Motor neuron (in vitro differentiated cells): ENCODE data around the gene CASKIN2. TPM values are rescaled to one million over a fixed set of nuclear protein-coding genes. Genes with fewer than 3 reads are reported as not detected.
"Not testable (repeated sequence)": the region's sequence is repeated elsewhere in the genome, so short reads cannot be mapped to it uniquely, and the experiment has no call there.

Source experiments
- ATAC-seq, 8 experiments: fragments of 200-7000 bp; cut with Tn5 transposase; replicated peaks in 6 of 8; 2 replicates each; pipeline ENCODE4 v1.8.0; 2021; ENCODE audit warnings: mild to moderate bottlenecking in 8 of 8, moderate library complexity in 8 of 8
- H3K27ac ChIP-seq, 2 donors: fragments of 250-450 bp; sonication (Bioruptor Pico); 2 replicates each; pipeline ENCODE4 v1.9.0; 2021; ENCODE audit warnings: antibody characterized with exemption in 2 of 2, mild to moderate bottlenecking in 2 of 2, moderate library complexity in 1 of 2
- H3K4me1 ChIP-seq, 2 donors: fragments of 250-450 bp; sonication (Bioruptor Pico); replicated peaks in 1 of 2; 2 replicates each; pipeline ENCODE4 v1.6.1; 2021; ENCODE audit warnings: antibody characterized with exemption in 2 of 2, mild to moderate bottlenecking in 2 of 2, moderate library complexity in 1 of 2
- H3K4me3 ChIP-seq, 5 donors: fragments of 250-450 bp; sonication (Bioruptor Pico); 2 replicates each; pipeline ENCODE4 v1.9.0; 2021; ENCODE audit warnings: antibody characterized with exemption in 5 of 5, mild to moderate bottlenecking in 5 of 5, moderate library complexity in 4 of 5
- WGBS, 10 experiments: fragments of 450-650 bp; shearing (Covaris generic); methylation state at CpG; one replicate each; pipeline ENCODE4 v1.0.0; 2022; 5-methylcytosine and 5-hydroxymethylcytosine counted together
- in situ Hi-C, 9 experiments: fragments of 400-800 bp; cut with MboI; loops; one replicate each; pipeline ENCODE4 v1.15.0; 2021; ENCODE audit warnings: low sequenced_read_pairs in 9 of 9, low pct_unique_long_range_greater_than_20kb in 2 of 9; ENCODE audit not compliant: unreplicated experiment in 9 of 9
- total RNA-seq, 8 experiments: library from RNA; unstranded; fragments of 300-600 nt; gene quantifications; 2 replicates each; pipeline versions ENCODE4 v1.2.3 to v1.2.4, GENCODE V29; 2022

Gene CASKIN2
- total RNA-seq, 8 experiments from 2014 or later = 2.2 to 10.8 (median 6.4) TPM

GRCh38 chr17:75486151-75486550, 29.2 kb downstream of the CASKIN2 start:
- Histone ChIP-seq H3K4me1 (peaks cover 0 to 10% of the 10 kb centered on the region in 2 donors), H3K4me3 (no peak overlapping the region), H3K27ac (no peak overlapping the region)
- 80 to 100% (median 100%) methylated on average over 1 of the region's 14 CpGs; no CpG with 5 or more reads in 7 of the 10 experiments for WGBS, 10 experiments
- no peak for ATAC-seq
- in situ Hi-C loops = no loop called here

- WGBS, 10 experiments = 100% methylated on average over 1 of the region's 12 CpGs; no CpG with 5 or more reads in 9 of the 10 experiments
- in situ Hi-C loops = no loop called here
- H3K27ac ChIP-seq = no peak overlapping the region
Measured at GRCh38 chr17:75485688-75486087, 29.6 kb downstream of the CASKIN2 start.

GRCh38 chr17:75482098-75482942, 33.0 kb downstream of the CASKIN2 start:
- no peak overlapping the region for H3K4me3 ChIP-seq
- H3K4me1 ChIP-seq = peaks cover 0 to 22% of the 10 kb centered on the region in 2 donors
- H3K27ac ChIP-seq = no peak overlapping the region
- ATAC-seq = peak in 1 of 8 experiments; percentile 16
- WGBS, 10 experiments = 67 to 100% (median 83%) methylated on average over 1 to 7 of the region's 16 CpGs; no CpG with 5 or more reads in 1 of the 10 experiments
- in situ Hi-C loops = no loop called here

More at GRCh38 chr17:75485688-75486087, 29.6 kb downstream of the CASKIN2 start:
- ATAC-seq = peak in 1 of 8 experiments; percentile 5
- no peak overlapping the region for H3K4me3 ChIP-seq
- H3K4me1 ChIP-seq = peaks cover 0 to 13% of the 10 kb centered on the region in 2 donors

- Histone ChIP-seq H3K4me1 (peaks cover 8 to 31% of the 10 kb centered on the region in 2 donors), H3K27ac (no peak overlapping the region), H3K4me3 (no peak overlapping the region)
- WGBS, 10 experiments = 29 to 100% (median 90%) methylated on average over 1 to 5 of the region's 13 CpGs; no CpG with 5 or more reads in 3 of the 10 experiments
- in situ Hi-C loops = no loop called here
- ATAC-seq = peak in 5 of 8 experiments; percentile 15 to 78 (median 28)
Measured at GRCh38 chr17:75481194-75482068, 33.9 kb downstream of the CASKIN2 start.

- H3K27ac ChIP-seq = no peak overlapping the region
- ATAC-seq = no peak
- in situ Hi-C loops = no loop called here
- peaks cover 18 to 43% of the 10 kb centered on the region in 2 donors for H3K4me1 ChIP-seq
- WGBS, 10 experiments = 80 to 100% (median 100%) methylated on average over 1 to 3 of the region's 6 CpGs; no CpG with 5 or more reads in 3 of the 10 experiments
- no peak overlapping the region for H3K4me3 ChIP-seq
Measured at GRCh38 chr17:75480281-75480680, 35.1 kb downstream of the CASKIN2 start.

DNA sequence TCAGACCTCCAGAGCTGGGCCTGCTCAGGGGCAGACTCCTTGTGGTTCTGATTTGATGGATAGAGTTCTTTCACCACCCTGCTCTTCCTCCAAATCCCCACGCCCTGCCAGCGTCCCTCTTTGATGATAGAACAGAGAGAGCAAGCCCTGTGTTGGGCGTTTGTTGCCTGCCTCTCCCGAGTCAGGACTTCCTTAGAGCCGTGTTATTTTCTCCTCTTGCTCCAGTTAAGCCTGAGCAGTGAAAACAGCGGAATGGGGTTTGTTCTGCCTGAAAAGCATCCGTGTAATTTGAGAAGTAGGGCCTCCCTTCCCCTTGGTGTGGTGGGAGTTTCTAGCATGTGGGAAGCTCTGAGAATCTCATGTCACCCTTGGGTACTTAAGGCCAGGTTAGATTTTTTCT, 36.8 kb downstream of the CASKIN2 start:
- H3K27ac ChIP-seq = peak overlapping the region in 1 of 2 donors; percentile 16
- H3K4me3 ChIP-seq = no peak overlapping the region
- no peak for ATAC-seq
- in situ Hi-C loops = no loop called here
- peaks cover 27 to 53% of the 10 kb centered on the region in 2 donors for H3K4me1 ChIP-seq
- WGBS, 10 experiments = 0 to 84% (median 34%) methylated on average over 1 to 7 of the region's 7 CpGs; no CpG with 5 or more reads in 4 of the 10 experiments

GRCh38 chr17:75477490-75477862, 37.9 kb downstream of the CASKIN2 start:
- in situ Hi-C loops, ATAC-seq, H3K4me3 ChIP-seq, H3K27ac ChIP-seq: not testable (repeated sequence)
- WGBS, 10 experiments = 90 to 100% (median 100%) methylated on average over 1 to 10 of the region's 11 CpGs; no CpG with 5 or more reads in 7 of the 10 experiments
- peaks cover 27 to 53% of the 10 kb centered on the region in 2 donors for H3K4me1 ChIP-seq

DNA sequence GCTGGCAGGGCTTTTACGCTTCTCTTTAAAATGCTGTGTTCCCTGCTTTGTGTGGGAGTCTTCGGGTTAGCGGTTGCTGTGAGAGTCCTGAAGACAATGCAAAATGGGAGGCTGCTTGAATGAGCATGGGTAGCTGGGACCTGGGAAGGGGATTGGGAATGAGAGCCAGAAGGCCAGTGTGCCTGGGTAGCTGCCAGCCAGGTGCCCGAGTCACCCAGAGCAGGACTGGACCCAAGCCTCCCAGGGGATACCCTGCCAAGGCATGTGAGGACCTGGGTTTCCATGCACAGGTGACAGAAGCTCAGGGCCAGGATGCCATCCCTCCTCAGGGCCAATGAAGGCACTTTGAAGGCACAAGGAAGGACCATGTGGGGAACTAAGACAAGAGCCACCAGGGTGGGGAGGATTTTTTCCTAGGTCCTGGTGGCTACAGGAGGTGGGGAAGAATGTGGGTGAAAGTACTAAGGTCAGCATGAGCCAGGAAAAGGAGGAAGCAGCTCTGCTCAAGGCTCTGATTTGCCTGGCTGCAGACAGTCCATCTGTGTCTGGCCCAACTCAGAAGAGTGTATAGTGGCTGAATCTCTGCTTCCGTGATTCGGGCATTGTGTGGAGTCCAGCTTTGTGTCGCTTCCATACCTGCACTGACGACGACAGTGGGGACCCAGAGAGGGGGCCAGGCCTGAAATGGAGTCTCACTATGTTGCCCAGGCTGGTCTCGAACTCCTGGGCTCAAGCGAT, 38.4 kb downstream of the CASKIN2 start:
- no peak for ATAC-seq
- H3K4me3 ChIP-seq = no peak overlapping the region
- in situ Hi-C loops = no loop called here
- WGBS, 10 experiments = 20 to 100% (median 82%) methylated on average over 1 to 6 of the region's 11 CpGs; no CpG with 5 or more reads in 2 of the 10 experiments
- H3K4me1 ChIP-seq = peaks cover 27 to 51% of the 10 kb centered on the region in 2 donors
- H3K27ac ChIP-seq = peak overlapping the region in 1 of 2 donors; percentile 61

DNA sequence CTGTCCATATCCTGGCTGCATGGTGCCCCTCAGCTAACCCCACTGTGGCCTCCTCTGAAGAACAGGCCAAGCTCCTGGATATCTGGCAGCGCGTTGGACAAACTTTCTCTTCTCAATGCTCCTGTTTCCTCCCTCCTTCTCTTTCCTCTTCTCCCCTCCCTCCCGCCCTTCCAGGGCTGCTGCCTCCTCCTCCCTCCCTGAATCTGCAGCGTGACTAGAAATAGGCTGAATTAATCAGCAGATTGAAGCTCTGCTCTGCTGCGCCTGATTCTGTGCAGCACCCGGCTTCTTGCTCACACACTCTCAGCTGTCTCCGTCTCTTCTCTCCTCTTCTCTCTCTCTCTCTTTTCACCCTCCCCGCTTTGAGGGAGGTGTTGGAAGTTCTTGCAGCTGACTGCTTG, 39.1 kb downstream of the CASKIN2 start:
- Histone ChIP-seq H3K27ac (peak overlapping the region in 1 of 2 donors; percentile 61), H3K4me3 (no peak overlapping the region), H3K4me1 (peaks cover 27 to 45% of the 10 kb centered on the region in 2 donors)
- 20 to 31% methylated on average over 2 to 3 of the region's 8 CpGs; no CpG with 5 or more reads in 8 of the 10 experiments for WGBS, 10 experiments
- ATAC-seq = peak in 6 of 8 experiments; percentile 75 to 90 (median 83)
- in situ Hi-C loops = no loop called here

- peak in 5 of 8 experiments; percentile 31 to 49 (median 38) for ATAC-seq
- in situ Hi-C loops = no loop called here
- Histone ChIP-seq H3K4me3 (no peak overlapping the region), H3K4me1 (peaks cover 27 to 41% of the 10 kb centered on the region in 2 donors), H3K27ac (peak overlapping the region in 1 of 2 donors; percentile 61)
- WGBS, 10 experiments = 33% methylated on average over 1 of the region's 3 CpGs; no CpG with 5 or more reads in 9 of the 10 experiments
Measured at GRCh38 chr17:75475851-75476250, 39.5 kb downstream of the CASKIN2 start.

DNA sequence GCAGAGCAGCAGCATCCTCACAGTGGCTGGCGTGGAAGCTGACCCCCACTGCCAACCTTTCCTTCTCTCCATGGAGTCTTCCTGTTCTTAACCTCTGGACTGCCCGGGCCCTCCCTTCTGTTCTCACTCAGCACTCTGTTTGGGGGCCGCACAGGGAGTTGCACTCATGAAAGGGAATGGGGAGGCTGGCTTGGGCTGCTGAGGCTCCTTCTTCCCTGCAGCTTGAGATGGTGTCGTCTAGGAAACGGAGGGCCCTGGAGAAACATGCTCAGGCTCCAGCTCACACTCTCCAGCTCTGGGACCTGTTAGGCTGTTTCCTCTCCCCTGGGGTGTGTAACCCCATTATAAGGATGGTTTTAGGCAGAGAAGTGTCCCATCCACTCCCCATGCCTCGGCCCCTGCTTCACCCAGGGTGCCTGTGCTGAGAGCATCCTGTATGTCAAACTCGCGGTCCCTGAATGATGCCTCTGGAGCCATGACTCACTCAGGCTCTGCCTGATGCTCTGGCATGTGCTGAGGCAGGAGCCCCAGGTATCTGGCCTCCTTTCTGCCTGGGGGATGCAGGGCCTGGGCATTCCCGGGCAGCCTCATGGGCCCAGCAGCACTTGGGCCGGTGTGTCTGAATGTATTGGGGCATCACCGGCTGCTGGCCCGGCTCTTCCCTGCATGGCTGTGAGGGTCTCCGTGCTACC, 40.0 kb downstream of the CASKIN2 start:
- 0 to 88% (median 80%) methylated on average over 1 to 4 of the region's 13 CpGs; no CpG with 5 or more reads in 7 of the 10 experiments for WGBS, 10 experiments
- Histone ChIP-seq H3K27ac (peak overlapping the region; percentile 9 to 61), H3K4me1 (peaks cover 27 to 41% of the 10 kb centered on the region in 2 donors), H3K4me3 (no peak overlapping the region)
- in situ Hi-C loops = no loop called here
- peak in 5 of 8 experiments; percentile 53 to 70 (median 58) for ATAC-seq
